ENCODE data around the gene MZT1.
A peak's percentile ranks its signal among the peaks of the same experiment; 100 is the strongest.
"Not testable (repeated sequence)": the region's sequence is repeated elsewhere in the genome, so short reads cannot be mapped to it uniquely, and the experiment has no call there.

Gene MZT1

DNA sequence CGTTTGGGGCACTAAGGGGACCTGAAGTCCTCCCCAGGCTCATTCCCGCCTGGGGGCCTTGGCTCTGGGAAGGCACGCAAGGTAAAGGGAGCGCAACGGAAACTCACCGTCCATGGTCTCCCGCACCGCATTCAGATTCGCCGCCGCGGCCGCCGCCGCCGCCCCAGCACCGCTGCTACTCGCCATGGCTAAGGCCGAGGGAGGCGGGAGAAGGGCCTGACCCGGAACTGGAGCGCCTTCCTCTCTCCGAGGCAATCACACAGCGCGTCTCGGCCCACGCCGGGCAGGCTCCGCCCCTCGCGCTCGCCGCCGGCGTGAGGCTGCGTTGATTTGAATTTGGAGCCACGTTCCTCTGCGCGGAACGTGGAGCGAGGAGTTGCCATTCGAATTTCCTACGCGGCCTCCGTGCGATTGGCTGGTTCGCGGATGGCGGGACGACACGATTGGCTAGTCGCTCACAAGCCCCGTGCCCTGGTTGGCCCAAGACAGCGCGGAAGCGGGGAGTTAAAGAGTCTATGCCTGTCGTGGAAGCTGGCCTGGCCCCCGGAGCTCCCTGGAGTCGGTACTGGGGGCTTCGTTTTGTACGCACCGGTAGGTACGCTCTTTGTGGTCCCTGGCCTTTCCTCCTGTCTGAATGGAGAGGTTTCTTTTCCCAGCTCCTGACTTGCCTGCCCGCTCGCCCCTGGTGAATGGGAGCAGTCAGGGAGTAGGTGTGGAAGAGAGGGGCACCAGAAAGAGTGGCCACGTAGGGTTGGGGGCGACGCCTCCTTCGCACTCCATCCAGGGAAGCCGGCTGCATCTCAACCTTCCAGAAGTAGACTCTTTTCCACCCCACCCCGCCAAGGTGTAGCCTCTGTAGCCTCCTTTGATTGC, at the start of gene MZT1, which contains the start of gene BORA:
MZT1 (minus strand) TSS at position 213 of the 873 bp plus-strand sequence; CDS start at position 186, 27 bp downstream.
BORA (plus strand) TSS at position 507 of the 873 bp plus-strand sequence. CDS start 1,018 bp downstream, outside the sequence.
- peak; percentile 88 to 89 for DNase-seq (ENCODE audit: low read depth in 2 of 2)

DNA sequence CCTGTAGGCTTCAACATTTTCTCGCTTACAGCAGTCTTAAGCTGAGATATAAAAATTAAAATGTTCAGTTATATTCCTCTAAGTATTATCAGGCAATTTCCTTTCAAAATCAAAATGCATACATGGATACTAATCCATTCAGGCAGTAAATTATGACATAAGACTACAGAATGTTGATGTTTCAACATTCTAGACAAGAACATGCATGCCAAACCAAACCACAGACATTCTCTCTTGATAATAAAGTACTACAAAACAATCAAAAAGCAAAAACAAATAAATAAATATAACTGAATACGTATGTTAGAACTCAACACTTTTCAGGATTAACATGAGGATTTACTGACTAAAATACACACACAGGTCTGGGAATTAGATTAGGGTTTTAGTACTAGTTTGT, 46.6 kb upstream of the MZT1 start:
- no peak for DNase-seq (ENCODE audit: low read depth in 2 of 2)

- no peak for DNase-seq (ENCODE audit: low read depth in 2 of 2)
Measured at GRCh38 chr13:72763411-72763810, 36.0 kb upstream of the MZT1 start.

- DNase-seq (ENCODE audit: low read depth in 2 of 2) = no peak
Measured at GRCh38 chr13:72760189-72760588, 32.8 kb upstream of the MZT1 start.

DNA sequence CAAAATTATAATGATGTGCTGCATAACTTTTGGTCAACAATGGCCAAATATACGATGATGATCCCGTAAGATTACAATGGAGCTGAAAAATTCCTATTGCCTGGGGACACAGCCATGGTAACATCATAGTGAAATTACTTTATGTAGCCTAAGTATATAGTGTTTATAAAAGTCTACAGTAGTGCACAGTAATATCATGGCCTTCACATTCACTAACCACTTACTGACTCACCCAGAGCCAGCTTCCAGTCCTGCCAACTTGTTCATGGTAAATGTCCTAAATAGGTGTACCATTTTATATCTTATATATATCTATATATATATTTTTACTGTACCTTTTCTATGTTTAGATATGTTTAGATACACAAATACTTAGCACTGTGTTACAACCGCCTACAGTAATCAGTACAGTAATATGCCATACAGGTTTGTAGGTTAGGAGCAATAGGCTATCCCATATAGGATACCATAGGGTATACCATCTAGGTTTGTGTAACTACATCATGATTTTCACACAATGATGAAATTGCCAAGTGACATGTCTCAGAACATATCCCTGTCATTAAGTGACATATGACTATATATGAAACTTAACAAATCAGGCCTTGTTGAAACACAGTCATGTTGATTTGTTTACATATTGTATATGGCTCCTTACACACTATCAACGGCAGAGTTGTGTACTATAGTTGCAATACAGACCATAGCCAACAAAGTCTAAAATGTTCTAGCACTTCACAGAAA, 30.5 kb upstream of the MZT1 start:
- DNase-seq (ENCODE audit: low read depth in 2 of 2) = no peak

- no peak for DNase-seq (ENCODE audit: low read depth in 2 of 2)
Measured at GRCh38 chr13:72754111-72754510, 26.7 kb upstream of the MZT1 start.

DNA sequence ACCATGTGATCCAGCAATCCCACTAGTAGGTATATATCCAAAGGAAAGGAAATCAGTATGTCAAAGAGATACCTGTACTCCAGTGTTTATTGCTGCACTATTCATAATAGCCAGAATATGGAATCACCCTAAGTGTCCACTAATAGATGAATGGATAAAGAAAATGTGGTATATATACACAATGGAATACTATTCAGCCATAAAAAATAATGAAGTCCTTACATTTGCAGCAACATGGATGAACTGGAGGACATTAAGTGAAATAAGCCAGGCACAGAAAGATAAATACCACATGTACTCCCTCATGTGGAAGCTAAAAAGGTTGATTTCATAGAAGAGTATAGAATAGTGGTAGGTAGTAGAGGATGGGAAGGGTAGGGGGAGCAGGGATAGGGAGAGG, 23.8 kb upstream of the MZT1 start:
- DNase-seq (ENCODE audit: low read depth in 2 of 2) = no peak

DNA sequence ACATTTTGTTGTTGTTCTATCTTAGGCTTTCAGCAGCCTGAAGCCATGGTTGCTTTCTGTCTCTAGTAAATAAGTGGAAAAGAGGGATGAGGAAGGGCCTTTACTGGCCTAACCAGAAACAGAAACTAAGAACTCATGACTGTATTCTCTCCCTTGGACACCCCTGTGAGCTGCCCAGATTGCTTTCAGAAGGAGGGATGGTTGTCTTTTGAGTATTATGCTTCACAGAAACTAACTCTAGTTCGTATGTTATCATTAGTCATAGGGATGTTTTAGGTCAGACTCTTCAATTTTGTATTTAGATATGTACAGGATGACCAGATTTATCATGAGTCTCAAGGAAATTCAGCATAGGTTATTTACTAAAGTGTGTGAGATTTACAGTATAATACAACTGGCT, 17.8 kb upstream of the MZT1 start:
- DNase-seq (ENCODE audit: low read depth in 2 of 2) = no peak

GRCh38 chr13:72740015-72740414, 12.6 kb upstream of the MZT1 start:
- no peak for DNase-seq (ENCODE audit: low read depth in 2 of 2)

DNA sequence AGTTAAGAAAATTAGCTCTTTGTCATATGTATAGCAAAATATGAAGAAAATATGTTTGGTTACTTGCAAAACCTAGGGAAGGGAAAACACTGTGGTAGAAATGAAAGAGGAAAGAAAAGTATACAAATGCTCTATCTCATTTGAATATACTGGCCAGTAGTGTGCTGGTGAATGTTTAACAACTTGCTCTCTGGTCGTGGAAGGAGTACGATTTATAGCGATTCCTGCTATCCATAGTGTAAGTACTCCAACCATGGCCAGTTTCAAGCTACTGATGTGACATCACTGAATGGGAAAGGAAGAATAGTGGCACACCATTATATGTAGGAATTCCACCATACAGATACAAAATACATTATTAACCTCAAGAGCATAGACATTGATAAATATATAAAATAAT, 9.6 kb upstream of the MZT1 start:
- DNase-seq (ENCODE audit: low read depth in 2 of 2) = no peak

- DNase-seq (ENCODE audit: low read depth in 2 of 2) = no peak
Measured at GRCh38 chr13:72728290-72728605, 819 bp upstream of the MZT1 start.

DNA sequence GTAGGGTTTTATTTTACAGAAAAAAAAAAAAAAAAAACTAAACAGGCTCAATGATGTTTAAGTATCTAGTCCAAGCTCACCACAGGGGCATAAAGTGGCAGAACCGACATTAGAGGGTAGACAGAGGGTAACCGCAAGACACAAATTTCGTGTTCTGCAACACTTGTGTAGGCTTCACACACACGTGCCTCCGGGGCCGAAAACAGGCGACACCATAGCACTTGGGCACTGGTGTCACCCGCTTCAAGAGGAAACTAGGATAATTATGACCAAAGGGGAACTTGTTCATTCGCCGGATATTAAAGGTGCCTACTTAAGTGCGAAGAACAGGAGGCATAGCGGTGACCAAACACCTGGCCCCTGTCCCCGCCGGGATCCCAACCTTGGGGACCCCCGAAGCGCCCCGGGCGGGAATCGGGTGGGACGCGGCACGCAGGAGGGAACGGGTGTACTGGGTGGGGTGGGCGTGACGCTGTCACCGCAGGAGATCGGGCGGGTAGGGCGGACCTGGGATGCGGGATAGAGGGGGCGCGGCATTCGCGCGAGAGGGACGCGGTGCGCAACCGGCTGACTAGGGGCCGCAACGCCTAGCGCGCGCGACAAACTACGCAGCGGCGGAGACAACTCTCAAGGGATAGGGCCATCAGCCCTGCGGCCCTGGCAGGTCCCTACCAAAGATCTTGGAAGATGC, 558 bp downstream of the MZT1 start:
- DNase-seq (ENCODE audit: low read depth in 2 of 2) = peak; percentile 11 to 17

GRCh38 chr13:72726185-72726584, 1.2 kb downstream of the MZT1 start:
- not testable (repeated sequence) for DNase-seq (ENCODE audit: low read depth in 2 of 2)

DNA sequence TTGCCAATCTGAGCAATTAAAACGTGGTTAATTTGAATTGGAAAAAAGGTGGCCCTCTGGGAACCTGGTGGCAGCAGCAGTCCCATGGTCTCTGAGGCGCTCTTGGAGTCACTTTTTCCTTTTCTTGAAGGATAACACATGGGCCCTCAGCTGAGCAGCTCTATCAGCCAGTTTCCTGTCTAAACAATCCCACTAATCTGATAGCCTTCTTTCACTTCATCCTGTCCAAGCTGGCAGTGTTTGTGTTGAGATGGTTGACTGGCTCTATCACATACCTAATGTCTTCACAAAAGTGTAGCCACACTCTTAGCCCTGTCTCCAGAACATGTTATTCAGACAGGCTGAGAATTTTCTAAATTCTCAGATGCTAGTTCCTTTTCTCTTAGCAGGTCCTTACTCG, 10.7 kb downstream of the MZT1 start:
- DNase-seq (ENCODE audit: low read depth in 2 of 2) = no peak

DNA sequence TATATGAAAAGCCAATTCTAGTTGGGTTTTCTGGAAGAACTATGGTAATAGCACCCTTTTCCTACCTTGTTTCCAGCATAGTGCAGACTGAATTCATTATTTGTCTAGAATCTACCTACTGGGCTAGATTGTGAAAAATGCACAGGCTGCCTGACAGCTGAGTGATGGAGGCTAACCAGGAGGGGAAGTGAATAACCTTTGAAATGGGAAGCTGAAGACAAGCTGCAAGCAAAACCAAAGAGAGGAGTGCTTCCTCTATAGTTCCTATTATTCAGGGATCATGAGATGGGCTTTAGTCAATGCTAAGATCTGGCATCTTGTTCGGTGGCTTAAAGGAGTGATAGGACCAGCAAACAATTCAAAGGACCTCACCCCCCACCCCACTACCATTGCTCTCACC, 26.9 kb downstream of the MZT1 start:
- no peak for DNase-seq (ENCODE audit: low read depth in 2 of 2)

- DNase-seq (ENCODE audit: low read depth in 2 of 2) = no peak
Measured at GRCh38 chr13:72698164-72698563, 29.3 kb downstream of the MZT1 start.

GRCh38 chr13:72696579-72696978, 30.9 kb downstream of the MZT1 start:
- DNase-seq (ENCODE audit: low read depth in 2 of 2) = no peak

GRCh38 chr13:72694314-72694713, 33.1 kb downstream of the MZT1 start:
- no peak for DNase-seq (ENCODE audit: low read depth in 2 of 2)

DNA sequence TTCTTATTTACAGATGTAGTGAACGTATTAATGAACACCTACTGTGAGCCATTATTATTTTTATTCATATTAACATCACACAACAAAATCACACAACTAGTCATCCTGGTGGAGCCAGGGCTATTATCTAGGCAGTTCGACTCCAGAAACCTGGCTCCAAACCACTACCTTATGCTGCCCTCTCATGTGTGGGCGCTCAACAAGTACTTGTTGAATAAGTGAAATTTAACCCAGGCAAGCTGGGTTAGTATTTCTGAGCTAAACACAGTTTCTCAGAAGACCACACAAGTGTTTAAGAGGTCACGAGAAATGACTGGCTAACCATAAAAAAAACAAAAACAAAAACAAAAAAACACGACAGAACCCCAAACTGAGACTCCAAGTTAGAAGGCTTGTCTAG, 33.6 kb downstream of the MZT1 start:
- no peak for DNase-seq (ENCODE audit: low read depth in 2 of 2)

DNA sequence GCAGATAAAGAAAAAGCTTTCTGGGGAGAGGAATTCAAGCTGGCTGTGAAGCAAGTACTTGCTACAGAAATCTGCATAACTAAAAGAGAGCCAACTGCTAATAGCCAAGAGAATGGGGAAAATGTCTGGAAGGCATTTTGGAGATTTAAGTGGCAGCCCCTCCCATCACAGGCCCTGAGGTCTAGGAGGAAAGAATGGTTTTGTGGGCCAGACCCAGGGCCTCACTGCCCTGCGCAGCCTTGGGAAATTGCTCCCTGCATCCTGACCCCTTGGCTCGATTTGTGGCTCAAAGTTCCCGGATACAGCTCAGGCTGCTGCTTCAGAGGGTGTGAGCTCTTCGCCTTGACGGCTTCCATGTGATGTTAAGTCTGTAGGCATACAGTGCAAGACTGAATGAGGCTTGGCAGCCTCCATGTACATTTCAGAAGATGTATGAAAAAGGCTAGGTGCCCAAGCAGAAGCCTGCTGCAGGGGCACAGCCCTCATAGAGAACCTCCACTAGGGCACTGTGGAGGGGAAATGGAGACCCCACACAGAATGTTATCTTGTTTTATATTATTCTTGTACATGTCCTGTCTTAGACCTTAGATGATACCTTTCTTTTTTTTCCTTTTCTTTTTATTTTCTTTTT, 34.4 kb downstream of the MZT1 start:
- DNase-seq (ENCODE audit: low read depth in 2 of 2) = no peak

DNA sequence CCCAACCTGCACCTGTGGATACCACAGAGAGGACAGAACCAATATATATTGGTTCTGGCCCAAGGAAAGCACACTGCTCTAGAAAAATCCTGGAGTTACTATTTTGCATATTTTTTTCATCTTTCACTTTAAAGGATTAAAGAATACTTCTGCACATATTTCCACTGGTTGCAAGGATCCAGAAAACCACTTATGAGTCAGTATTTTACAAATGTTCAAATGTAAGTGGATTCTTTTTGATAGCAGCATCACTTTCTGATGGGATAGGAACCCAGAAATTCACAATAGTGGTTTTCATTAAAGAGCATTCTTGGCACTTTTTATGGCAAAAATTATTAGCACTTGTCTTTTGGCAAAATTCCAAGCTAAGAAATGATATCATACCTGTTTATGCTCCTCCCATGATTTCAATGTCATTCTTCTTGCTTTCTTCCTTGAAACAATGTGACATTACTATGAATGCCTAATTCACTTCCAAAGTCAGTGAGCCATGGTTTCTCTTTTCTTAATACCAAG, 38.2 kb downstream of the MZT1 start:
- no peak for DNase-seq (ENCODE audit: low read depth in 2 of 2)

GRCh38 chr13:72686766-72687165, 40.7 kb downstream of the MZT1 start:
- no peak for DNase-seq (ENCODE audit: low read depth in 2 of 2)

Measured in activated CD4-positive, alpha-beta T cell treated with anti-CD3 and anti-CD28 coated beads for 24 hours (primary cell).